Measurements from ENCODE around the gene ANLN.

DNA sequence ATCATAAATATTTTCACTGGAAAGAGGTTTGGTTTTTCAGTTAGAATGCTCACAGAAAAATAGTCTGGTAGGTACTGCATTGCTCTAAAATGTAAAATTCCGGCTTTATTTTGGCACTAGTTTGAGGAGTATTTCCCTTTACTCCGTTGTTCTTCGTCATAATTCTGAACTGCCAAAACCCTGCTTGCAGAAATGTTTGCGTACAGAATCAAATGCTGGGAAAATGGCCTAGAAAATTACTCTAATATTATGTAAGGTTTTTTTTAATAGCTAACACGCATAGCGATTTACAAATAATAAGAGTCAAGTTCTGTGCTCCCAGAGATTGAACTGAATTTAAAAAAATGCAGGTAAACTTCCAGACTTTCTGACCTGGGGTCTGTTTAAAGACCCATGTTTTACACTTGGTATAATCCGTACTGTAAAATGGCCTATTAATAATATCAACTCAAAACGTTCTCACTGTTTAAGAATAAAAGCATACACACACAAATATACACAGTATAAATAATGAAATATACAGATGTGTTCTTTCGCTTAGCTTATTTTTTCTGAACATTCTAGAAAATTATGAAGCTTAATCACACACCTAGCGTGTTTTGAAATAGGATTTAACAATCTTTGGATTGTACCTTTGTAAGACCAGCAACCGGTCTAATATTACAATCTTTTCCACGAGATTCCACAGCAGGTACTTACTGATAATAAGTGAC lies 23.5 kb upstream of the ANLN start:
- TF ChIP-seq, protein P1, sequence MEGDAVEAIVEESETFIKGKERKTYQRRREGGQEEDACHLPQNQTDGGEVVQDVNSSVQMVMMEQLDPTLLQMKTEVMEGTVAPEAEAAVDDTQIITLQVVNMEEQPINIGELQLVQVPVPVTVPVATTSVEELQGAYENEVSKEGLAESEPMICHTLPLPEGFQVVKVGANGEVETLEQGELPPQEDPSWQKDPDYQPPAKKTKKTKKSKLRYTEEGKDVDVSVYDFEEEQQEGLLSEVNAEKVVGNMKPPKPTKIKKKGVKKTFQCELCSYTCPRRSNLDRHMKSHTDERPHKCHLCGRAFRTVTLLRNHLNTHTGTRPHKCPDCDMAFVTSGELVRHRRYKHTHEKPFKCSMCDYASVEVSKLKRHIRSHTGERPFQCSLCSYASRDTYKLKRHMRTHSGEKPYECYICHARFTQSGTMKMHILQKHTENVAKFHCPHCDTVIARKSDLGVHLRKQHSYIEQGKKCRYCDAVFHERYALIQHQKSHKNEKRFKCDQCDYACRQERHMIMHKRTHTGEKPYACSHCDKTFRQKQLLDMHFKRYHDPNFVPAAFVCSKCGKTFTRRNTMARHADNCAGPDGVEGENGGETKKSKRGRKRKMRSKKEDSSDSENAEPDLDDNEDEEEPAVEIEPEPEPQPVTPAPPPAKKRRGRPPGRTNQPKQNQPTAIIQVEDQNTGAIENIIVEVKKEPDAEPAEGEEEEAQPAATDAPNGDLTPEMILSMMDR (IDR thresholded peaks at IDR 0.05 in 2 of 3, conservative IDR thresholded peaks at IDR 0.05 in 1 of 3; ENCODE audit: borderline replicate concordance in 1 of 3, insufficient read depth in 1 of 3, low read depth in 2 of 3, low read length in 2 of 3): no peak
- TF ChIP-seq ZNF274 (IDR thresholded peaks at IDR 0.05; ENCODE audit: low read depth, low read length) (no peak), POLR2A (IDR thresholded peaks at IDR 0.05; ENCODE audit: borderline replicate concordance, extremely low read depth, insufficient read depth, insufficient read length) (no peak), POLR2AphosphoS5 (IDR thresholded peaks at IDR 0.05; ENCODE audit: low read depth, low read length) (no peak), SIN3A (IDR thresholded peaks at IDR 0.05; ENCODE audit: low read depth) (no peak)
- TF ChIP-seq, protein P2, sequence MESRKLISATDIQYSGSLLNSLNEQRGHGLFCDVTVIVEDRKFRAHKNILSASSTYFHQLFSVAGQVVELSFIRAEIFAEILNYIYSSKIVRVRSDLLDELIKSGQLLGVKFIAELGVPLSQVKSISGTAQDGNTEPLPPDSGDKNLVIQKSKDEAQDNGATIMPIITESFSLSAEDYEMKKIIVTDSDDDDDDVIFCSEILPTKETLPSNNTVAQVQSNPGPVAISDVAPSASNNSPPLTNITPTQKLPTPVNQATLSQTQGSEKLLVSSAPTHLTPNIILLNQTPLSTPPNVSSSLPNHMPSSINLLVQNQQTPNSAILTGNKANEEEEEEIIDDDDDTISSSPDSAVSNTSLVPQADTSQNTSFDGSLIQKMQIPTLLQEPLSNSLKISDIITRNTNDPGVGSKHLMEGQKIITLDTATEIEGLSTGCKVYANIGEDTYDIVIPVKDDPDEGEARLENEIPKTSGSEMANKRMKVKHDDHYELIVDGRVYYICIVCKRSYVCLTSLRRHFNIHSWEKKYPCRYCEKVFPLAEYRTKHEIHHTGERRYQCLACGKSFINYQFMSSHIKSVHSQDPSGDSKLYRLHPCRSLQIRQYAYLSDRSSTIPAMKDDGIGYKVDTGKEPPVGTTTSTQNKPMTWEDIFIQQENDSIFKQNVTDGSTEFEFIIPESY (IDR thresholded peaks at IDR 0.05; ENCODE audit: extremely low read depth, insufficient replicate concordance, low read length): no peak
